Measurements from ENCODE around the gene DNASE1.

DNASE1 gene

DNA sequence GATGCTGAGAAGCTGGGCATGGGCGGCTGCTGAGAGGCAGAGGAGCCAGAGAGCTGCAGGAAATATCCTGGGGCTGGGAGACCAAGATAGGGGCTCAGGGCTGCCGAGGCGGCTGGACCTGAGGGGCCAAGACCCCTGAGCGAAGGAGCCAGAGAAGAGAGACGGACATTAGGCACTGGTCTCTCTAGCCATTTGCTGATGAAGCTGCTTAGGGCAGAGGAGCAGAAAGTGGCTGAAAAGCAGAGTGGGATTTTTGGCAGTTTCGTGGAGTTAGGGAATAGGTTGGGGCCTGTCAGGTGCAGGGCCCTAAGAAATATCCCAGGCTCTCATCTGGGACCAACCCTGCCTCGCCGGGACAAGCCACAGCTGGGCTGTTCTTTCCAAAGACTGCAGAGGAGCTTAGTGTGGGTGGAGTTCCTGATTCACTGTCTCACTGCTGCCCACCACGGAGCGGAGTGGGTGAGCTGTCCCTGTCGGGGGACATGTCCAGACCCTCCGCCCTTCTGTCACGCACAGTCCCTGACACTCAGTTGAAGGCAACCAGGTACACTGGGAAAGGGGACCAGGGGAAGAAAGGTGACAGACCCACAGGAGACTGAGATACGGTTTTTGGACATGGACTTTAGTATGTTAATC, 11.3 kb upstream of the DNASE1 start:
- H3K4me3 ChIP-seq (ENCODE audit: low read depth, low read length) = no peak overlapping the region
- no peak for DNase-seq (ENCODE audit: low read depth)
- TF ChIP-seq MYC (IDR thresholded peaks at IDR 0.05; ENCODE audit: low read depth, low read length) (no peak), MAX (IDR thresholded peaks at IDR 0.05; ENCODE audit: low read depth, low read length) (no peak), POLR2A (IDR thresholded peaks at IDR 0.05; ENCODE audit: extremely low read depth, insufficient read length) (no peak)
- TF ChIP-seq, protein P1, sequence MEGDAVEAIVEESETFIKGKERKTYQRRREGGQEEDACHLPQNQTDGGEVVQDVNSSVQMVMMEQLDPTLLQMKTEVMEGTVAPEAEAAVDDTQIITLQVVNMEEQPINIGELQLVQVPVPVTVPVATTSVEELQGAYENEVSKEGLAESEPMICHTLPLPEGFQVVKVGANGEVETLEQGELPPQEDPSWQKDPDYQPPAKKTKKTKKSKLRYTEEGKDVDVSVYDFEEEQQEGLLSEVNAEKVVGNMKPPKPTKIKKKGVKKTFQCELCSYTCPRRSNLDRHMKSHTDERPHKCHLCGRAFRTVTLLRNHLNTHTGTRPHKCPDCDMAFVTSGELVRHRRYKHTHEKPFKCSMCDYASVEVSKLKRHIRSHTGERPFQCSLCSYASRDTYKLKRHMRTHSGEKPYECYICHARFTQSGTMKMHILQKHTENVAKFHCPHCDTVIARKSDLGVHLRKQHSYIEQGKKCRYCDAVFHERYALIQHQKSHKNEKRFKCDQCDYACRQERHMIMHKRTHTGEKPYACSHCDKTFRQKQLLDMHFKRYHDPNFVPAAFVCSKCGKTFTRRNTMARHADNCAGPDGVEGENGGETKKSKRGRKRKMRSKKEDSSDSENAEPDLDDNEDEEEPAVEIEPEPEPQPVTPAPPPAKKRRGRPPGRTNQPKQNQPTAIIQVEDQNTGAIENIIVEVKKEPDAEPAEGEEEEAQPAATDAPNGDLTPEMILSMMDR (IDR thresholded peaks at IDR 0.05; ENCODE audit: low read depth, low read length) = no peak

DNA sequence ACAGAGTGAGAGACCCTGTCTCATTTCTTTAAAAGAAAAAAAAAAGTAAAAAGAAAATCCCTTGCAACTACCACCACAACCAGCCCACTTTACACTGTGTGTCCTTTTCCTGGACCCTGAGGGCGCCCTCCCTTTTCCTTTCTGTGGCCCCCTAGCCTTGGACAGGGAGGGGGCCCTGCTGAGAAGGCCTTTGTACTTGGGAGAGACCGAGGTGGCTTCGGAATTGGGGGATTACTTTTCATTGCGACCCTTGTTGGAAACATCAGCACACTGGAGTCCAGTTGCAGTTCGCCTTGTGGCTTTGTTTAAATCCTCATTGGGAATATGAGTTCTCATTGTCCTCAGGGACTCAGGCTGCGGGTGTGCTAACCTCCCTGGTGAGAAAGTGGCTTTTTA, 9.4 kb upstream of the DNASE1 start:
- no peak overlapping the region for H3K4me3 ChIP-seq (ENCODE audit: low read depth, low read length)
- DNase-seq (ENCODE audit: low read depth) = no peak
- TF ChIP-seq MYC (IDR thresholded peaks at IDR 0.05; ENCODE audit: low read depth, low read length) = no peak
- TF ChIP-seq, protein P1 (IDR thresholded peaks at IDR 0.05; ENCODE audit: low read depth, low read length) = no peak
- no peak for TF ChIP-seq MAX (IDR thresholded peaks at IDR 0.05; ENCODE audit: low read depth, low read length)
- no peak for TF ChIP-seq POLR2A (IDR thresholded peaks at IDR 0.05; ENCODE audit: extremely low read depth, insufficient read length)

DNA sequence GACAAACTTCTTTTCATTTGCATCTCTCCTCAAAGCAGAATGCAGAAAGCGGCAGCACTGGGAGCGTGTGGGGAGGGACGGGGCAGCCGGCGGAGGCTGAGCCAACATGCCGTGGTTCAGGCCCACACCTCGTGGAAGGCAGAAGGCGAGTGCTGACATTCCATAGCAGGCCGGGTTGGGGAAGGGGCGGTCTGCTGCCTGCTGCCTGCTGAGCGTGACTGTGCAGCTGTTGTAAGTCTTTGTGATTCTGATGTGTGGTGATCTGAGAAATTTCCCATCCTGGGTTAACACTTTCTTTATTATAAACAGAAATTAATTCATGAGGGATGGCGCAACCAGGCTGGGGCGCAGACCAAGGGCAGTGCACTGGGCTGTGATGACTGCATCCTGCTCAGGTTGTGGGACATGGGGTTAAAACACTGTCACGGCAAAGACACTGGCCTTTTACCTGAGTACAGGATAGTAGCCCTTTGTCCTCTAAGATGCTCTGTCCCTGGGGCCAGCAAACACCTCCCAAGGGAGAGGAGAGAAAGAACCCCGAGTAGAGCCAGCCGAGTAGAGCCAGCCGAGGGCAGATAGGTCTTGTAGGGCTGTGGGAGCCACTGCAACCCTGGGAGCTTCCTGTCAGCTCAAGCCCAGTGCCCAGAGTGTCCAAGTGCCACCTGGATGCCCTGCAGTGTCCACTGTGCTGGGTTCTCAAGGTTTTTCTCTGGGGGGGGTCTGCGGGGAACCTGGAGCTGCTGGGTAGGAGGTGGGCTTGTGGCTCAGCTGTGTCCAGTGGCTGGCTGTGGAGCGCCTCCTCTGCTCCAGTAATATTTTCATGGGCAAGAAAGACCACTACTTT, 8.8 kb upstream of the DNASE1 start:
- TF ChIP-seq, protein P1 (IDR thresholded peaks at IDR 0.05; ENCODE audit: low read depth, low read length) = no peak
- no peak for TF ChIP-seq POLR2A (IDR thresholded peaks at IDR 0.05; ENCODE audit: extremely low read depth, insufficient read length)
- TF ChIP-seq MAX (IDR thresholded peaks at IDR 0.05; ENCODE audit: low read depth, low read length) = no peak
- no peak for TF ChIP-seq MYC (IDR thresholded peaks at IDR 0.05; ENCODE audit: low read depth, low read length)
- no peak for DNase-seq (ENCODE audit: low read depth)
- no peak overlapping the region for H3K4me3 ChIP-seq (ENCODE audit: low read depth, low read length)

DNA sequence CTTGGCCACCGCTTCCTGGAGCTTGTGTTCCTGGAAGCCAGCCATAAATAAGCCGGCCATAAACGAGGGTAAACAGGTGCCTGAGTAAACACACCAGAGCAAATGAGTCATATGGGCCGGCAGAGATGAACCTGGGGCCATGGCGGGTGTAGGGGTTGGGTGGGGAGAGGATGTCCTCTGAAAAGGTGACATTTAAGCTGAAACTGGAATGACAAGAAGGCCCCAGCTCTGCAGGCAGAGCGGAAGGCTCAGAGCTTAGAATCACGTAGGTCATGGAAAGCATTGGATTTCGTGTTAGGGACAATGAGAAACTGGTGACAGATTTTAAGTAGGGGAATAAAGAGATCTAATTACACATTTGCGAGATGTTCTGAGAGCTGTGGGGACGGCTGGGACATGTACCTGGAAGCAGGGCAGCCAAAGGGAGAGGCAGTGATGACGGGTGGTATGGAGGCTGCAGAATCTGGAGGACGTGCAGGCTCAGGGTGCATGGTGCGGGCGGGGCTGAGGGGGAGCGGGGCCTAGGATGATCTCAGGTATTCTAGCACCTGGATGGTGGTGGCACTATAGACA, 8.1 kb upstream of the DNASE1 start:
- DNase-seq (ENCODE audit: low read depth) = no peak
- no peak for TF ChIP-seq MYC (IDR thresholded peaks at IDR 0.05; ENCODE audit: low read depth, low read length)
- TF ChIP-seq MAX (IDR thresholded peaks at IDR 0.05; ENCODE audit: low read depth, low read length) = no peak
- TF ChIP-seq POLR2A (IDR thresholded peaks at IDR 0.05; ENCODE audit: extremely low read depth, insufficient read length) = no peak
- TF ChIP-seq, protein P1 (IDR thresholded peaks at IDR 0.05; ENCODE audit: low read depth, low read length) = no peak
- H3K4me3 ChIP-seq (ENCODE audit: low read depth, low read length) = no peak overlapping the region

- no peak overlapping the region for H3K4me3 ChIP-seq (ENCODE audit: low read depth, low read length)
- no peak for DNase-seq (ENCODE audit: low read depth)
- TF ChIP-seq MAX (IDR thresholded peaks at IDR 0.05; ENCODE audit: low read depth, low read length) (no peak), MYC (IDR thresholded peaks at IDR 0.05; ENCODE audit: low read depth, low read length) (no peak), POLR2A (IDR thresholded peaks at IDR 0.05; ENCODE audit: extremely low read depth, insufficient read length) (no peak)
- TF ChIP-seq, protein P1 (IDR thresholded peaks at IDR 0.05; ENCODE audit: low read depth, low read length) = no peak
These were observed 3.7 kb upstream of the DNASE1 start for GRCh38 chr16:3650631-3651265.

Measured in NB4 (cell line).